Parathyroid adenoma (tissue), 2 donors: ENCODE results near the gene RPP14.
"Not testable (repeated sequence)": the region's sequence is repeated elsewhere in the genome, so short reads cannot be mapped to it uniquely, and the experiment has no call there.

ENCODE experiments used
- H2AFZ ChIP-seq: fragments of 300-600 bp; sonication (generic); one replicate; pipeline ENCODE4 v1.7.0; 2017; ENCODE audit warnings: antibody characterized with exemption, mild to moderate bottlenecking
- H3K27ac ChIP-seq: fragments of 300-600 bp; sonication (generic); one replicate; pipeline ENCODE4 v1.7.0; 2017
- H3K27me3 ChIP-seq: fragments of 300-600 bp; sonication (generic); one replicate; pipeline ENCODE4 v1.7.0; 2017; ENCODE audit warnings: low read length; ENCODE audit not compliant: control insufficient read depth, insufficient read depth
- H3K36me3 ChIP-seq: fragments of 300-600 bp; sonication (generic); one replicate; pipeline ENCODE4 v1.7.0; 2017; ENCODE audit warnings: low read length; ENCODE audit not compliant: control insufficient read depth, insufficient read depth
- H3K4me1 ChIP-seq: fragments of 300-600 bp; sonication (generic); one replicate; pipeline ENCODE4 v1.7.0; 2017; ENCODE audit warnings: control low read depth
- H3K4me2 ChIP-seq: fragments of 300-600 bp; sonication (generic); one replicate; pipeline ENCODE4 v1.7.0; 2017; ENCODE audit warnings: low read length
- H3K4me3 ChIP-seq: fragments of 300-600 bp; sonication (generic); one replicate; pipeline ENCODE4 v1.7.0; 2017; ENCODE audit warnings: low read depth, low read length
- H3K79me2 ChIP-seq: fragments of 300-600 bp; sonication (generic); one replicate; pipeline ENCODE4 v1.7.0; 2017; ENCODE audit warnings: control low read depth
- H3K9ac ChIP-seq: fragments of 300-600 bp; sonication (generic); one replicate; pipeline ENCODE4 v1.7.0; 2017; ENCODE audit warnings: mild to moderate bottlenecking
- H3K9me3 ChIP-seq: fragments of 300-600 bp; sonication (generic); one replicate; pipeline ENCODE4 v1.7.0; 2017; ENCODE audit warnings: low read length; ENCODE audit not compliant: control insufficient read depth
- TF ChIP-seq, protein P1 (sequence below): fragments of 300-600 bp; sonication (generic); IDR thresholded peaks from one replicate; pipeline ENCODE4 v1.7.0; 2017; ENCODE audit warnings: antibody characterized with exemption, mild to moderate bottlenecking
- donor health status: primary hyperparathyroidism.

Gene RPP14

DNA sequence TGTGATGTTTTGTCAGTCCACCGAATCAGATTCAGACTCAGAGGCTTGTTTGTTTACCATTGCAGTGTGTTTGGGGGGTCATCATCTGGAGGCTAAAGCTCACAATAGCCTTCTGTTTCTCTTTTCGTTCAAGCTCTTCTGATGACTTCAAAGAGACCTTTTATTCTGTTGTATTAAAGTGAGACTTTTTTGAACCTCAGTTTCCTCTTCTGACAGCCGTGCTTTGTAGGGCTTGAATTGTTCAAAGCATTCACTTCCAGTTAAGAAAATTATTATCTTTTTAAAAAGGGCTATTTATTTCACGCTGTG is 27.9 kb downstream of the RPP14 start:
- H3K36me3 ChIP-seq = no peaks in the 10 kb centered on the region
- peak overlapping the region; percentile 78 for H3K27ac ChIP-seq
- H3K79me2 ChIP-seq = peaks cover 33% of the 10 kb centered on the region
- peak overlapping the region; percentile 70 for H3K4me2 ChIP-seq
- no peaks in the 10 kb centered on the region for H3K27me3 ChIP-seq
- H3K4me3 ChIP-seq = peak overlapping the region; percentile 72
- H3K9me3 ChIP-seq = no peaks in the 10 kb centered on the region
- peaks cover 30% of the 10 kb centered on the region for H3K4me1 ChIP-seq
- no peak overlapping the region for H2AFZ ChIP-seq
- TF ChIP-seq, protein P1, sequence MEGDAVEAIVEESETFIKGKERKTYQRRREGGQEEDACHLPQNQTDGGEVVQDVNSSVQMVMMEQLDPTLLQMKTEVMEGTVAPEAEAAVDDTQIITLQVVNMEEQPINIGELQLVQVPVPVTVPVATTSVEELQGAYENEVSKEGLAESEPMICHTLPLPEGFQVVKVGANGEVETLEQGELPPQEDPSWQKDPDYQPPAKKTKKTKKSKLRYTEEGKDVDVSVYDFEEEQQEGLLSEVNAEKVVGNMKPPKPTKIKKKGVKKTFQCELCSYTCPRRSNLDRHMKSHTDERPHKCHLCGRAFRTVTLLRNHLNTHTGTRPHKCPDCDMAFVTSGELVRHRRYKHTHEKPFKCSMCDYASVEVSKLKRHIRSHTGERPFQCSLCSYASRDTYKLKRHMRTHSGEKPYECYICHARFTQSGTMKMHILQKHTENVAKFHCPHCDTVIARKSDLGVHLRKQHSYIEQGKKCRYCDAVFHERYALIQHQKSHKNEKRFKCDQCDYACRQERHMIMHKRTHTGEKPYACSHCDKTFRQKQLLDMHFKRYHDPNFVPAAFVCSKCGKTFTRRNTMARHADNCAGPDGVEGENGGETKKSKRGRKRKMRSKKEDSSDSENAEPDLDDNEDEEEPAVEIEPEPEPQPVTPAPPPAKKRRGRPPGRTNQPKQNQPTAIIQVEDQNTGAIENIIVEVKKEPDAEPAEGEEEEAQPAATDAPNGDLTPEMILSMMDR = no peak
- no peak overlapping the region for H3K9ac ChIP-seq

DNA sequence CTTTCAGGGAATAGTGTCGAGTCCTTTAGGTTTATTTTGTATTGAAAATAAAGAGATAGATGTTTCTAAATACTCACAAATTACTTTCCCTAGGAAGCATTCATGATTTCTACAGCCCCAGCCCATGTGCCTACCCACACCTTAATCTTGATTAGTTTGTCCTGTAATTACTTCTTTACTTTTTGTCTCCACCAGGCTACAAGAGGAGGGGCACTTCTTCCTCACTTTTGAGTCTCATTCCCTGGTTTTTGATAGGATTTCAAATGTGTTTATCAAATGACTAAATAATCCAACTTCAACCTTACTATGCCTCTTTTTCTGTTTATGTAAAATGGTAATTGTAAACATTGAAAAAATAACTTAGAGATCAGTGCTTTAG is 28.4 kb downstream of the RPP14 start:
- H3K9ac ChIP-seq = no peak overlapping the region
- H3K4me2 ChIP-seq = peak overlapping the region; percentile 70
- no peaks in the 10 kb centered on the region for H3K9me3 ChIP-seq
- no peaks in the 10 kb centered on the region for H3K36me3 ChIP-seq
- TF ChIP-seq, protein P1 = no peak
- H3K4me1 ChIP-seq = peaks cover 30% of the 10 kb centered on the region
- peak overlapping the region; percentile 78 for H3K27ac ChIP-seq
- H3K79me2 ChIP-seq = peaks cover 38% of the 10 kb centered on the region
- no peaks in the 10 kb centered on the region for H3K27me3 ChIP-seq
- H3K4me3 ChIP-seq = peak overlapping the region; percentile 72
- no peak overlapping the region for H2AFZ ChIP-seq

DNA sequence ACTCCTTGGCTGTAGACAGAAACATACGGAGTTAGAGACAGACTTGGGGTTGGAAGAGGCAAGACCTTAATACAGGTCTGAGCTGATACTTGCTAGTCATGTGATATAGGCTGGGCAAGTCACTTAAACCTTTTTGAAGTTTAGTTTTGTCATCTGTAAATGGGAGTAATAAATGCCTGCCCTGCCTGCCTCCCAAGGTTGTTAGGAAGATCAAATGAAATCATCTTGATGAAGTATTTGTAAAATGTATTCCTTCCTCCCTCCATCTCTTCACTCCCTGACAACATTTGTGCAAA is 29.6 kb downstream of the RPP14 start:
- H3K9ac ChIP-seq = no peak overlapping the region
- H2AFZ ChIP-seq = peak overlapping the region; percentile 20
- H3K4me1 ChIP-seq = peaks cover 30% of the 10 kb centered on the region
- no peaks in the 10 kb centered on the region for H3K36me3 ChIP-seq
- H3K9me3 ChIP-seq = no peaks in the 10 kb centered on the region
- H3K4me3 ChIP-seq = peak overlapping the region; percentile 72
- H3K27me3 ChIP-seq = no peaks in the 10 kb centered on the region
- peaks cover 48% of the 10 kb centered on the region for H3K79me2 ChIP-seq
- TF ChIP-seq, protein P1 = no peak
- peak overlapping the region; percentile 5 for H3K4me2 ChIP-seq
- H3K27ac ChIP-seq = peak overlapping the region; percentile 78

DNA sequence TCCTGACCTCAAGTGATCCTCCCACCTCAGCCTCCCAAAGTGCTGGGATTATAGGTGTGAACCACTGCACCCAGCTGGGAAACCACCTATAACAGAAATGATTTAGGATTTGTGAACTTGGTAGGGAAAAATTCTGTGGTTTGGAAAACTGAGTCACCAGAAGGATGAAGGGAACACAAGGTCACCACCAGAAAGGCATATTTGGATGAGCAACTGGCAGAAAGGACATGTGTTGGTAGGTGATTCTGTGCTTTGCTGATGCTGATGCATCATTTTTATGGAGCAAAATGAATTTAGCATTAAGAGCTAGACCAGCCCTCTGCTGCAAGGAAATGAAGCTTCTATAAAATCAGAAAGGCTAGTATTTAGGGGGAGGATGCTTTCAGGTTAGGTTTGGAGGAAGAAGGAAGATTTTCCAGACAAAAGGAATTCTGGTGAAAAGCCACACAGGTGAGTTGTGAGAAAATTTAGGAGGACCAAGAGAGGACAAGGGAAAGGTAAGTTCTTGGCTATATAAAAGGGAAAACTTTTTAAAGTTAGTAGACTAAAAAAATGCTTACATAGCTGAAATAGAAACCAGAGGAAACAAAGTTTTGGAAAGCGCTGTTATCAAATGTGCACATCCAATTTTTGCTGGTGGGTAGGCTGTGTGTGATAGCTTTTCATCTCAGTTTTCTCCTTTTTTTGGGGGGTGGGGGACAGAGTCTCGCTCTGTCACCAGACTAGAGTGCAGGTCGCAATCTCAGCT is 30.3 kb downstream of the RPP14 start:
- Histone ChIP-seq H3K4me1 (peaks cover 25% of the 10 kb centered on the region), H3K27ac (peak overlapping the region; percentile 47), H3K79me2 (peaks cover 53% of the 10 kb centered on the region), H3K36me3 (no peaks in the 10 kb centered on the region), H3K4me3 (no peak overlapping the region), H3K9ac (no peak overlapping the region), H2AFZ (no peak overlapping the region), H3K4me2 (peak overlapping the region; percentile 13), H3K27me3 (no peaks in the 10 kb centered on the region), H3K9me3 (no peaks in the 10 kb centered on the region)
- TF ChIP-seq, protein P1 = no peak

DNA sequence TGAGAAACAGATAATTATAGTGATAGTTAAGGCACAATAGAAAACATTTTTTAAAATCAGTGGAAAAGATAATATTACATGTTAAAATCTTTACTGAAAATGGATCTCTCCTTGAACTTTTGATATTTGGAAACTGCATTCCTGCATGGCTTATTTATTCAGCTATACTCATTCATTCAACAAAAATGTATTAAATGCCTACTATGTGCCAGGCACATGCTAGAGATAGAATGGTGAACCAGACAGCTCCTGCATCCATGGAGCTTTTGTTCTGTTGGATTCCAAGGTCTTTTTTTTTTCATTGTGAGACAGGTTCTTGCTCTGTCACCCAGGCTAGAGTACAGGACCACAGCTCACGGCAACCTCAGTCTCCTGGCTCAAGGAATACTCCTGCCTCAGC is 31.1 kb downstream of the RPP14 start:
- H3K27ac ChIP-seq = no peak overlapping the region
- H3K9ac ChIP-seq = no peak overlapping the region
- no peak overlapping the region for H2AFZ ChIP-seq
- H3K9me3 ChIP-seq = no peaks in the 10 kb centered on the region
- TF ChIP-seq, protein P1 = no peak
- no peaks in the 10 kb centered on the region for H3K27me3 ChIP-seq
- H3K4me1 ChIP-seq = peaks cover 17% of the 10 kb centered on the region
- no peaks in the 10 kb centered on the region for H3K36me3 ChIP-seq
- H3K4me3 ChIP-seq = no peak overlapping the region
- H3K4me2 ChIP-seq = no peak overlapping the region
- peaks cover 60% of the 10 kb centered on the region for H3K79me2 ChIP-seq

DNA sequence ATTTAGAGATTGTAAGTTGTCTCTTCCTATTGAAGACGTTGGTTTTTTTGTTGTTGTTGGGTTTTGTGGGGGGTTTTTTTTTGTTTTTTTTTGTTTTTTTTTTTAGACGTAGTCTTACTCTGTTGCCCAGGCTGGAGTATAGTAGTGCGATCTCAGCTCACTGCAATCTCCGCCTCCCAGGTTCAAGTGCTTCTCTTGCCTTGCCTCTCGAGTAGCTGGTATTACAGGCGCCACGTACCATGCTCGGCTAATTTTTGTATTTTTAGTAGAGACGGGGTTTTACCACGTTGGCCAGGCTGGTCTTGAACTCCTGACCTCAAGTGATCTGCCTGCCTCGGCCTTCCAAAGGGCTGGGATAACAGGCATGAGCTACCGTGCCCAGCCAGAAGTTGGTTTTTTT is 33.1 kb downstream of the RPP14 start:
- not testable (repeated sequence) for H3K36me3 ChIP-seq, H2AFZ ChIP-seq, H3K4me2 ChIP-seq, H3K27me3 ChIP-seq, H3K4me3 ChIP-seq, H3K27ac ChIP-seq, H3K9ac ChIP-seq, H3K9me3 ChIP-seq
- peaks cover 20% of the 10 kb centered on the region for H3K4me1 ChIP-seq
- H3K79me2 ChIP-seq = peaks cover 71% of the 10 kb centered on the region
